OCI-LY7 (cell line): ENCODE results near the gene DNMT3B.

Experiments used
- CTCF ChIP-seq: fragments of 200-600 bp; sonication (generic); conservative IDR thresholded peaks from 2 replicates; pipeline ENCODE4 v1.5.1; 2014; ENCODE audit warnings: mild to moderate bottlenecking, antibody characterized with exemption, low read length, moderate library complexity, mixed read lengths
- EZH2phosphoT487 ChIP-seq: fragments of 200-600 bp; sonication (generic); IDR thresholded peaks from 2 replicates; pipeline ENCODE4 v1.6.1; 2018; ENCODE audit warnings: low read depth, borderline replicate concordance, mild to moderate bottlenecking, mixed run types, antibody characterized with exemption, low read length, moderate library complexity, mixed read lengths

- TF ChIP-seq CTCF (no peak), EZH2phosphoT487 (no peak)
Observed at GRCh38 chr20:32849577-32849976, 87.4 kb downstream of the DNMT3B start.
